Pancreas (tissue), 10 donors: Measurements from ENCODE around the gene CELF2. TPM values are rescaled to one million over a fixed set of nuclear protein-coding genes. Genes with fewer than 3 reads are reported as not detected.

Source experiments
- ATAC-seq, 4 donors: fragments of 200-7000 bp; cut with Tn5 transposase; one replicate each; pipeline versions ENCODE4 v1.8.0 to v1.9.1; 2020; ENCODE audit warnings: mild to moderate bottlenecking in 4 of 4, moderate library complexity in 4 of 4
- DNase-seq, 6 donors: peaks; one replicate each; pipeline ENCODE4 v3.0.0-alpha.2; 2020
- FAIRE-seq: peaks from 2 replicates; lab custom pipeline; 2012; peaks lifted over from hg19 to GRCh38; lab: Jason Lieb, UNC
- H3K27ac ChIP-seq, 4 donors: fragments of 200-600 bp; sonication (generic); 1 replicate in 3 of 4; 2 replicates in 1 of 4; pipeline versions ENCODE4 v1.5.0 to v1.8.0; 2020
- H3K27me3 ChIP-seq, 4 donors: fragments of 200-600 bp; one replicate each; pipeline ENCODE4 v1.8.0; 2021
- H3K36me3 ChIP-seq, 3 donors: fragments of 200-600 bp; sonication (generic) in 1 of 3; one replicate each; pipeline versions ENCODE4 v1.5.0 to v1.8.0; 2020 to 2021
- H3K4me1 ChIP-seq, 3 donors: fragments of 200-600 bp; one replicate each; pipeline ENCODE4 v1.8.0; 2021
- H3K4me3 ChIP-seq, 4 donors: fragments of 200-600 bp; sonication (generic) in 2 of 4; one replicate each; pipeline versions ENCODE4 v1.5.0 to v1.8.0; 2020 to 2021
- H3K9me3 ChIP-seq, 4 donors: fragments of 200-600 bp; one replicate each; pipeline ENCODE4 v1.8.0; 2021
- WGBS, 2 donors: extraction: QIAGEN DNeasy Blood & Tissue Kit; methylation state at CpG; one replicate each; pipeline ENCODE4 v1.1.7; 2013; 5-methylcytosine and 5-hydroxymethylcytosine counted together
- intact Hi-C, 3 donors: fragments of 100-400 bp; cut with DNase I; formaldehyde crosslinking; loops; one replicate each; pipeline versions ENCODE4 v1.11.1 to v1.14.2; 2022
- polyA plus RNA-seq, 2 donors: library from polyadenylated mRNA; stranded (reverse); fragments of 200-250 nt; gene quantifications; one replicate each; pipeline ENCODE4 v1.2.3, GENCODE V29; 2013
- total RNA-seq, 6 donors: library from RNA; stranded (reverse); fragmentation: NEBNext Ultra II Directional in 4 of 6; extraction: Animal tissue kit (Norgen Biotek cat#: 25700) in 4 of 6; gene quantifications; one replicate each; pipeline versions ENCODE4 v1.2.1 to v1.2.4, GENCODE V29; 2021 to 2023
- TF ChIP-seq, protein P1 (sequence below), 4 donors: fragments of 200-600 bp; sonication (generic) in 3 of 4; IDR thresholded peaks; one replicate each; pipeline versions ENCODE4 v1.5.0 to v1.8.0; 2021; ENCODE audit warnings: antibody characterized with exemption in 4 of 4
- donor health status: healthy with polysubstance abuse.
- donor health status: DM: no; HTN: no; CAD: no; lungs with moderate emphysema.
- donor health status: DM: no; HTN: no; CAD: no.
- donor health status: control.
- donor health status: control.
- donor health status: Bipolar disorder and iron deficiency.
- donor health status: DM: yes; HTN: yes; CAD: no.
- donor health status: DM: no; HTN: no; CAD: no.
- donor health status: DM: no; HTN: no; CAD: no.
- donor health status: DM: yes; HTN: yes; CAD: no.

Gene CELF2
- total and polyA plus RNA-seq, 8 donors: 1.2 to 11.7 (median 2.2) TPM

- intact Hi-C loops: no loop called here
- Histone ChIP-seq H3K27ac (no peak overlapping the region), H3K27me3 (no peaks in the 10 kb centered on the region), H3K9me3 (no peaks in the 10 kb centered on the region), H3K4me3 (no peak overlapping the region), H3K4me1 (no peaks in the 10 kb centered on the region), H3K36me3 (no peaks in the 10 kb centered on the region)
- FAIRE-seq (no peak), DNase-seq (no peak), ATAC-seq (no peak)
- WGBS, 2 donors: 65 to 74% methylated on average over 5 of the region's 5 CpGs
- TF ChIP-seq, protein P1, sequence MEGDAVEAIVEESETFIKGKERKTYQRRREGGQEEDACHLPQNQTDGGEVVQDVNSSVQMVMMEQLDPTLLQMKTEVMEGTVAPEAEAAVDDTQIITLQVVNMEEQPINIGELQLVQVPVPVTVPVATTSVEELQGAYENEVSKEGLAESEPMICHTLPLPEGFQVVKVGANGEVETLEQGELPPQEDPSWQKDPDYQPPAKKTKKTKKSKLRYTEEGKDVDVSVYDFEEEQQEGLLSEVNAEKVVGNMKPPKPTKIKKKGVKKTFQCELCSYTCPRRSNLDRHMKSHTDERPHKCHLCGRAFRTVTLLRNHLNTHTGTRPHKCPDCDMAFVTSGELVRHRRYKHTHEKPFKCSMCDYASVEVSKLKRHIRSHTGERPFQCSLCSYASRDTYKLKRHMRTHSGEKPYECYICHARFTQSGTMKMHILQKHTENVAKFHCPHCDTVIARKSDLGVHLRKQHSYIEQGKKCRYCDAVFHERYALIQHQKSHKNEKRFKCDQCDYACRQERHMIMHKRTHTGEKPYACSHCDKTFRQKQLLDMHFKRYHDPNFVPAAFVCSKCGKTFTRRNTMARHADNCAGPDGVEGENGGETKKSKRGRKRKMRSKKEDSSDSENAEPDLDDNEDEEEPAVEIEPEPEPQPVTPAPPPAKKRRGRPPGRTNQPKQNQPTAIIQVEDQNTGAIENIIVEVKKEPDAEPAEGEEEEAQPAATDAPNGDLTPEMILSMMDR (IDR thresholded peaks at IDR 0.05): no peak
These were observed 245.0 kb downstream of the CELF2 start for GRCh38 chr10:11262494-11263345.

GRCh38 chr10:11263767-11264166 is 246.1 kb downstream of the CELF2 start:
- DNase-seq (no peak), FAIRE-seq (no peak), ATAC-seq (no peak)
- no peaks in the 10 kb centered on the region for H3K36me3 ChIP-seq
- no peak overlapping the region for H3K4me3 ChIP-seq
- intact Hi-C loops: no loop called here
- no peaks in the 10 kb centered on the region for H3K9me3 ChIP-seq
- no peaks in the 10 kb centered on the region for H3K4me1 ChIP-seq
- 78 to 83% methylated on average over 3 of the region's 3 CpGs for WGBS, 2 donors
- H3K27ac ChIP-seq: no peak overlapping the region
- TF ChIP-seq, protein P1 (IDR thresholded peaks at IDR 0.05): no peak
- H3K27me3 ChIP-seq: no peaks in the 10 kb centered on the region

DNA sequence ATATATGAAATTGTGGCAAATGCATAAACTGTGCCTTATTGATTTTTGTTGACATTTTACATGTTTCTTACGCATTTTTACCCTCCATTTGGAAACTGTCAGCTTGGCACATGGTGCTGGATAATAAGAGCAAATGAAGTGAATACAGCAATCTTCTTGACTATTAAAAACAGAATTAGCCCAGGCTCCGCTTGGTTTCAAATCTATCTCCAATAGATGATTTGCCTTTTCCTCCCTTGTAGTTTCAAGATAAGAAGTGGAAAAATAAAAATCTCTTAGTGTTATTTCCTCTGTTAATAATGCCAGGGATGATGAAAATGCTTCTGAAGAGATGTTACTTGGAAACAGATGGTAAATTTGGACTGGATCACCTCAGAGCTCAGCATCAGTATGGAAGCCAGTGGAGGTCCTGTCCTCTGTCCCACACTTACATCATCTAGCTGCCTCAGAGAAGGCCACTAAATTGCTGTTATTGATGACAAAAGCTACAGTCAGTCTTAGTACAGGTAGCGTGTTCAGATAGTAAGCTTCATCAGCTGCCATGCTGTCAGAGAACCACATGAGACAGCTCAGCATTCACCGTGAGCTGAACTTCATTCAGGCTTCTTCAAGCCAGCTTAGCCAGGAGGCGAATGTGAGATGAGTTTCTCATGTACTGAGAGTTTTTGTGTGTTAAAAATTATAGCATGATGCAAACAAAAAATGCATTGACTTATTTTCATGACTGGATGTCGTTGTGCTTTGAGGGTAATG is 246.8 kb downstream of the CELF2 start:
- no peak for DNase-seq
- no peak overlapping the region for H3K27ac ChIP-seq
- intact Hi-C loops: no loop called here
- H3K27me3 ChIP-seq: no peaks in the 10 kb centered on the region
- WGBS, 2 donors: 83 to 90% methylated on average over 6 of the region's 6 CpGs
- no peaks in the 10 kb centered on the region for H3K9me3 ChIP-seq
- H3K4me3 ChIP-seq: no peak overlapping the region
- TF ChIP-seq, protein P1 (IDR thresholded peaks at IDR 0.05): no peak
- ATAC-seq: no peak
- FAIRE-seq: no peak
- no peaks in the 10 kb centered on the region for H3K36me3 ChIP-seq
- H3K4me1 ChIP-seq: no peaks in the 10 kb centered on the region

DNA sequence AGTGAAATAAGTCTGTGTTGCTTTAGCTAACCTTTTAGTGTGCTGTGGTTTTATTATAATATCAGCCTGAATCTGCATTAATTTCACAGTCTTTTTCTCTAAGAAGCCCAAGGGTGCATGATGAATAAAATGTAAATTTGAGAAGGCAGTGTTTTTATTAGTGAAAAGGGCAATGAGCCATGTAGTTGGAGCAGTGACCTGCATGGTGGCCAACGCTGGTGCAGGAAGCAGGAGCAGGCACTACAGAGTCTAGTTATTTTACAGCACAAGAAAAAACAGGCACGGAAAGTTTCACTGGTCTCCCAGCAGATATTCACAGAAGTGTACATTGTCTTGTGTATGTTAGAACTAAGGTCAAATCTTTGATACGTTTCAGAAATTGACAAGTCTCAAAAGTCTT is 247.8 kb downstream of the CELF2 start:
- Histone ChIP-seq H3K27me3 (no peaks in the 10 kb centered on the region), H3K36me3 (no peaks in the 10 kb centered on the region), H3K9me3 (no peaks in the 10 kb centered on the region), H3K4me3 (no peak overlapping the region), H3K4me1 (no peaks in the 10 kb centered on the region), H3K27ac (no peak overlapping the region)
- ATAC-seq: no peak
- intact Hi-C loops: no loop called here
- TF ChIP-seq, protein P1 (IDR thresholded peaks at IDR 0.05): no peak
- no peak for DNase-seq
- no peak for FAIRE-seq
- WGBS, 2 donors: 58 to 62% methylated on average over 3 of the region's 3 CpGs
